ENCODE measurements around the gene XXYLT1.

- TF ChIP-seq ZC3H10 (CRISPR knock-in tag; IDR thresholded peaks at IDR 0.05) (no peak), RARB (CRISPR knock-in tag; IDR thresholded peaks at IDR 0.05) (no peak), ARNTL (CRISPR knock-in tag; IDR thresholded peaks at IDR 0.05; ENCODE audit: borderline replicate concordance, low read depth) (no peak), POU6F1 (CRISPR knock-in tag; IDR thresholded peaks at IDR 0.05; ENCODE audit: borderline replicate concordance, low read depth) (no peak), ESRRG (CRISPR knock-in tag; IDR thresholded peaks at IDR 0.05) (no peak), ZFP3 (CRISPR knock-in tag; IDR thresholded peaks at IDR 0.05) (no peak), ZFP30 (CRISPR knock-in tag; IDR thresholded peaks at IDR 0.05) (no peak), PATZ1 (CRISPR knock-in tag; IDR thresholded peaks at IDR 0.05; ENCODE audit: borderline replicate concordance) (no peak)
Measured at GRCh38 chr3:195184716-195185421, 86.1 kb downstream of the XXYLT1 start.
